Prostate gland (tissue), 2 donors: ENCODE results near the gene ZFAND3. TPM values are rescaled to one million over a fixed set of nuclear protein-coding genes. Genes with fewer than 3 reads are reported as not detected.

Experiments
- DNase-seq: peaks from one replicate; pipeline ENCODE4 v3.0.0-alpha.2; 2019; ENCODE audit warnings: low spot score
- H3K27ac ChIP-seq, 2 donors: fragments of 200-600 bp; sonication (generic); 2 replicates each; pipeline ENCODE4 v1.5.1; 2017 to 2019
- H3K27me3 ChIP-seq: fragments of 200-600 bp; sonication (generic); replicated peaks from 2 replicates; pipeline ENCODE4 v1.5.1; 2019; ENCODE audit not compliant: insufficient read depth
- H3K36me3 ChIP-seq, 2 donors: fragments of 200-600 bp; sonication (generic); 1 replicate in 1 of 2; 2 replicates in 1 of 2; pipeline versions ENCODE4 v1.5.1 to v1.8.1; 2017 to 2019
- H3K4me1 ChIP-seq: fragments of 200-600 bp; sonication (generic); replicated peaks from 2 replicates; pipeline ENCODE4 v1.5.1; 2019
- H3K4me3 ChIP-seq, 2 donors: fragments of 200-600 bp; sonication (generic); 2 replicates each; pipeline ENCODE4 v1.5.1; 2017 to 2019
- H3K9me3 ChIP-seq: fragments of 200-600 bp; sonication (generic); 2 replicates; pipeline ENCODE4 v1.5.1; 2017
- CTCF ChIP-seq, 4 experiments: fragments of 200-600 bp in 2 of 4; fragments of 450-650 bp in 2 of 4; sonication (generic) in 2 of 4; IDR thresholded peaks; 1 replicate in 3 of 4; 2 replicates in 1 of 4; pipeline ENCODE4 v1.5.1; 2016 to 2019; ENCODE audit warnings: antibody characterized with exemption in 4 of 4, mild to moderate bottlenecking in 2 of 4, moderate library complexity in 2 of 4
- POLR2A ChIP-seq: fragments of 450-650 bp; IDR thresholded peaks from one replicate; pipeline ENCODE4 v1.6.1; 2016; ENCODE audit warnings: antibody characterized with exemption, mild to moderate bottlenecking
- POLR2AphosphoS5 ChIP-seq: sonication (generic); formaldehyde crosslinking; IDR thresholded peaks from one replicate; pipeline ENCODE4 v1.6.1; 2017; ENCODE audit warnings: antibody characterized with exemption
- WGBS: methylation state at CpG from one replicate; pipeline ENCODE4 v1.1.5; 2018; 5-methylcytosine and 5-hydroxymethylcytosine counted together
- intact Hi-C: fragments of 100-400 bp; cut with DNase I; formaldehyde crosslinking; loops from one replicate; pipeline ENCODE4 v1.14.2; 2022
- total RNA-seq, 2 donors: library from RNA; depleted of rRNA; stranded (reverse); fragments of >200 nt; gene quantifications; one replicate each; pipeline ENCODE4 v1.1.0, GENCODE V29; 2016

ZFAND3 gene
- total RNA-seq, 2 donors from 2014 or later: 43.5 to 89.1 TPM

- Histone ChIP-seq H3K27me3 (no peaks in the 10 kb centered on the region), H3K27ac (no peak overlapping the region), H3K4me1 (peaks cover 7% of the 10 kb centered on the region), H3K9me3 (no peaks in the 10 kb centered on the region), H3K4me3 (no peak overlapping the region), H3K36me3 (no peaks in the 10 kb centered on the region)
- no peak for TF ChIP-seq POLR2A
- no peak for TF ChIP-seq POLR2AphosphoS5
- no peak for TF ChIP-seq CTCF (IDR thresholded peaks at IDR 0.05)
- DNase-seq: no peak
- WGBS: 79% methylated on average over 4 of the region's 4 CpGs
- intact Hi-C loops: no loop called here
Measured at GRCh38 chr6:37779111-37779800, 40.3 kb upstream of the ZFAND3 start.

- no peak overlapping the region for H3K4me3 ChIP-seq
- no peak overlapping the region for H3K27ac ChIP-seq
- H3K27me3 ChIP-seq: no peaks in the 10 kb centered on the region
- no peaks in the 10 kb centered on the region for H3K9me3 ChIP-seq
- no peak for DNase-seq
- no peaks in the 10 kb centered on the region for H3K36me3 ChIP-seq
- TF ChIP-seq POLR2A: no peak
- H3K4me1 ChIP-seq: peaks cover 7% of the 10 kb centered on the region
- intact Hi-C loops: loop anchor here (10.0 kb wide), 1 partner anchor 75 kb away; no protein-coding TSS in a partner anchor
- 96% methylated on average over 7 of the region's 7 CpGs for WGBS
Measured at GRCh38 chr6:37779902-37780628, 39.5 kb upstream of the ZFAND3 start.

- peaks cover 7% of the 10 kb centered on the region for H3K4me1 ChIP-seq
- H3K9me3 ChIP-seq: no peaks in the 10 kb centered on the region
- TF ChIP-seq CTCF (IDR thresholded peaks at IDR 0.05) (no peak), POLR2A (no peak), POLR2AphosphoS5 (no peak)
- no peaks in the 10 kb centered on the region for H3K36me3 ChIP-seq
- H3K27me3 ChIP-seq: no peaks in the 10 kb centered on the region
- no peak for DNase-seq
- intact Hi-C loops: loop anchor here (10.0 kb wide), 1 partner anchor 77 kb away; no protein-coding TSS in a partner anchor
- H3K27ac ChIP-seq: no peak overlapping the region
- WGBS: 91% methylated on average over 2 of the region's 2 CpGs
- H3K4me3 ChIP-seq: no peak overlapping the region
Measured at GRCh38 chr6:37781788-37782187, 37.7 kb upstream of the ZFAND3 start.

- H3K27me3 ChIP-seq: no peaks in the 10 kb centered on the region
- WGBS: 7% methylated on average over 26 of the region's 26 CpGs
- peak overlapping the region; percentile 34 to 40 for H3K4me3 ChIP-seq
- H3K4me1 ChIP-seq: peaks cover 7% of the 10 kb centered on the region
- DNase-seq: no peak
- peak overlapping the region; percentile 53 to 63 for H3K27ac ChIP-seq
- no peaks in the 10 kb centered on the region for H3K9me3 ChIP-seq
- intact Hi-C loops: loop anchor here (10.0 kb wide), 1 partner anchor 78 kb away; no protein-coding TSS in a partner anchor
- no peaks in the 10 kb centered on the region for H3K36me3 ChIP-seq
- TF ChIP-seq CTCF (IDR thresholded peaks at IDR 0.05) (no peak), POLR2A (no peak), POLR2AphosphoS5 (no peak)
Measured at GRCh38 chr6:37783025-37783855, 36.3 kb upstream of the ZFAND3 start.
